Neural cell (in vitro differentiated cells): ENCODE results near the gene BCL2. TPM values are rescaled to one million over a fixed set of nuclear protein-coding genes. Genes with fewer than 3 reads are reported as not detected.

Experiments used
- H2AFZ ChIP-seq: fragments of 200-600, 300-800 bp; sonication (generic), shearing (Covaris generic); 2 replicates; pipeline ENCODE4 v1.6.0; 2014; ENCODE audit warnings: low read depth, mild to moderate bottlenecking, antibody characterized with exemption, low read length, moderate library complexity
- H3F3A ChIP-seq: fragments of 200-600 bp; shearing (Covaris generic); 2 replicates; pipeline ENCODE4 v1.6.1; 2016; ENCODE audit warnings: mild to moderate bottlenecking, moderate library complexity, mixed read lengths, antibody characterized with exemption, low read length; ENCODE audit not compliant: insufficient read depth, poor library complexity, severe bottlenecking
- H3K27ac ChIP-seq: fragments of 200-600, 300-800 bp; sonication (generic), shearing (Covaris generic); 2 replicates; pipeline ENCODE4 v1.5.1; 2014; ENCODE audit warnings: mild to moderate bottlenecking, low read length, moderate library complexity
- H3K27me3 ChIP-seq: fragments of 300-800, 200-600 bp; sonication (generic), shearing (Covaris generic); 2 replicates; pipeline ENCODE4 v1.6.0; 2014; ENCODE audit warnings: mild to moderate bottlenecking, low read depth, low read length, moderate library complexity; ENCODE audit not compliant: insufficient read depth
- H3K36me3 ChIP-seq: fragments of 300-800, 200-600 bp; sonication (generic), shearing (Covaris generic); 2 replicates; pipeline ENCODE4 v1.5.1; 2014; ENCODE audit warnings: mild to moderate bottlenecking, antibody characterized with exemption, low read length, moderate library complexity; ENCODE audit not compliant: insufficient read depth
- H3K4me2 ChIP-seq: fragments of 300-800, 200-600 bp; sonication (generic), shearing (Covaris generic); 2 replicates; pipeline ENCODE4 v1.6.0; 2014; ENCODE audit warnings: mild to moderate bottlenecking, low read length
- H3K4me3 ChIP-seq: fragments of 300-800, 200-600 bp; sonication (generic), shearing (Covaris generic); 2 replicates; pipeline ENCODE4 v1.5.1; 2014; ENCODE audit warnings: mild to moderate bottlenecking, low read length, moderate library complexity
- H3K79me2 ChIP-seq: fragments of 200-600 bp; shearing (Covaris generic); replicated peaks from 2 replicates; pipeline ENCODE4 v1.6.0; 2014; ENCODE audit warnings: mild to moderate bottlenecking, low read length, moderate library complexity; ENCODE audit not compliant: insufficient read depth
- H3K9ac ChIP-seq: fragments of 300-800, 200-600 bp; sonication (generic), shearing (Covaris generic); 2 replicates; pipeline ENCODE4 v1.6.1; 2016; ENCODE audit warnings: mild to moderate bottlenecking, low read length, mixed read lengths
- H3K9me2 ChIP-seq: fragments of 200-600 bp; shearing (Covaris generic); 2 replicates; pipeline ENCODE4 v1.6.1; 2016; ENCODE audit warnings: mild to moderate bottlenecking, low read length, mixed read lengths; ENCODE audit not compliant: insufficient read depth
- H3K9me3 ChIP-seq: fragments of 200-600, 300-800 bp; sonication (generic), shearing (Covaris generic); 2 replicates; pipeline ENCODE4 v1.6.1; 2016; ENCODE audit warnings: mild to moderate bottlenecking, mixed run types, low read length, moderate library complexity, mixed read lengths
- H4K20me1 ChIP-seq: fragments of 200-600 bp; shearing (Covaris generic); 2 replicates; pipeline ENCODE4 v1.6.1; 2016; ENCODE audit warnings: mild to moderate bottlenecking, mixed run types; ENCODE audit not compliant: insufficient read depth
- CTCF ChIP-seq: fragments of 450-650 bp; IDR thresholded peaks from 2 replicates; pipeline ENCODE4 v1.5.1; 2014; ENCODE audit warnings: antibody characterized with exemption, mild to moderate bottlenecking, moderate library complexity; ENCODE audit not compliant: poor library complexity, severe bottlenecking
- EP300 ChIP-seq: fragments of 450-650 bp; conservative IDR thresholded peaks from 2 replicates; pipeline ENCODE4 v1.6.1; 2014; ENCODE audit warnings: antibody characterized with exemption, mild to moderate bottlenecking, moderate library complexity; ENCODE audit not compliant: poor library complexity, severe bottlenecking
- EZH2 ChIP-seq: fragments of 200-600, 300-800 bp; shearing (Covaris generic), sonication (generic); IDR thresholded peaks from 2 replicates; pipeline ENCODE4 v1.6.1; 2014; ENCODE audit warnings: antibody characterized with exemption, low read length, borderline replicate concordance, mild to moderate bottlenecking; ENCODE audit not compliant: insufficient read depth, poor library complexity, severe bottlenecking
- MXI1 ChIP-seq: fragments of 450-650 bp; conservative IDR thresholded peaks from 2 replicates; pipeline ENCODE4 v1.6.1; 2014; ENCODE audit warnings: antibody characterized with exemption, mild to moderate bottlenecking; ENCODE audit not compliant: poor library complexity, severe bottlenecking
- POLR2AphosphoS5 ChIP-seq: IDR thresholded peaks from 2 replicates; pipeline ENCODE4 v1.6.1; 2012
- RAD21 ChIP-seq: fragments of 450-650 bp; conservative IDR thresholded peaks from 2 replicates; pipeline ENCODE4 v1.6.1; 2014; ENCODE audit warnings: antibody characterized with exemption, mild to moderate bottlenecking, moderate library complexity
- REST ChIP-seq: IDR thresholded peaks from 2 replicates; pipeline ENCODE4 v1.6.1; 2012; ENCODE audit warnings: borderline replicate concordance
- SMC3 ChIP-seq: fragments of 450-650 bp; conservative IDR thresholded peaks from 2 replicates; pipeline ENCODE4 v1.6.1; 2014; ENCODE audit warnings: antibody characterized with exemption, mild to moderate bottlenecking, moderate library complexity; ENCODE audit not compliant: poor library complexity
- TAF1 ChIP-seq: IDR thresholded peaks from 2 replicates; pipeline ENCODE4 v1.6.1; 2012; ENCODE audit warnings: low read depth
- polyA plus RNA-seq: library from polyadenylated mRNA; depleted of rRNA; stranded (reverse); fragments of >200 nt; gene quantifications from 2 replicates; pipeline ENCODE4 v1.2.3, GENCODE V29; 2014

Gene BCL2
- polyA plus RNA-seq, 1 donor from 2014 or later: 3.4 TPM

GRCh38 chr18:63098018-63098981 is 221.3 kb downstream of the BCL2 start:
- no peaks in the 10 kb centered on the region for H4K20me1 ChIP-seq
- TF ChIP-seq EZH2: no peak

GRCh38 chr18:63097178-63097577 is 222.4 kb downstream of the BCL2 start:
- Histone ChIP-seq H3K4me2 (no peak overlapping the region), H3K9me2 (no peaks in the 10 kb centered on the region), H3K9me3 (no peaks in the 10 kb centered on the region), H3F3A (no peaks in the 10 kb centered on the region), H3K27ac (no peak overlapping the region), H4K20me1 (no peaks in the 10 kb centered on the region), H3K36me3 (no peaks in the 10 kb centered on the region), H3K79me2 (no peaks in the 10 kb centered on the region), H3K27me3 (no peaks in the 10 kb centered on the region), H3K4me3 (no peak overlapping the region), H3K9ac (no peak overlapping the region), H2AFZ (no peak overlapping the region)
- TF ChIP-seq MXI1 (no peak), EP300 (no peak), CTCF (no peak)

More at GRCh38 chr18:63098018-63098981, 221.3 kb downstream of the BCL2 start:
- H3K9ac ChIP-seq: no peak overlapping the region
- no peaks in the 10 kb centered on the region for H3K9me3 ChIP-seq
- H3K27ac ChIP-seq: no peak overlapping the region
- H3K4me2 ChIP-seq: no peak overlapping the region
- no peaks in the 10 kb centered on the region for H3K9me2 ChIP-seq
- no peaks in the 10 kb centered on the region for H3K79me2 ChIP-seq
- no peak overlapping the region for H2AFZ ChIP-seq
- no peaks in the 10 kb centered on the region for H3K27me3 ChIP-seq
- H3F3A ChIP-seq: no peaks in the 10 kb centered on the region
- no peaks in the 10 kb centered on the region for H3K36me3 ChIP-seq
- no peak overlapping the region for H3K4me3 ChIP-seq

GRCh38 chr18:63096327-63096874 is 223.2 kb downstream of the BCL2 start:
- no peaks in the 10 kb centered on the region for H3K9me3 ChIP-seq
- no peak overlapping the region for H3K4me3 ChIP-seq
- no peaks in the 10 kb centered on the region for H3F3A ChIP-seq
- no peak for TF ChIP-seq SMC3
- TF ChIP-seq RAD21: no peak
- TF ChIP-seq CTCF: no peak
- TF ChIP-seq EZH2: no peak
- TF ChIP-seq TAF1: no peak
- TF ChIP-seq MXI1: no peak
- TF ChIP-seq REST: no peak
- TF ChIP-seq EP300: no peak
- no peak for TF ChIP-seq POLR2AphosphoS5
- H3K9ac ChIP-seq: no peak overlapping the region
- no peaks in the 10 kb centered on the region for H3K9me2 ChIP-seq
- no peaks in the 10 kb centered on the region for H3K79me2 ChIP-seq
- H3K36me3 ChIP-seq: no peaks in the 10 kb centered on the region
- H2AFZ ChIP-seq: no peak overlapping the region
- H3K27ac ChIP-seq: no peak overlapping the region
- H4K20me1 ChIP-seq: no peaks in the 10 kb centered on the region
- no peaks in the 10 kb centered on the region for H3K27me3 ChIP-seq
- no peak overlapping the region for H3K4me2 ChIP-seq
